ENCODE results near the gene HOXA11.

GRCh38 chr7:27185013-27185853 lies at the start of gene HOXA11:
- TF ChIP-seq, protein P1, sequence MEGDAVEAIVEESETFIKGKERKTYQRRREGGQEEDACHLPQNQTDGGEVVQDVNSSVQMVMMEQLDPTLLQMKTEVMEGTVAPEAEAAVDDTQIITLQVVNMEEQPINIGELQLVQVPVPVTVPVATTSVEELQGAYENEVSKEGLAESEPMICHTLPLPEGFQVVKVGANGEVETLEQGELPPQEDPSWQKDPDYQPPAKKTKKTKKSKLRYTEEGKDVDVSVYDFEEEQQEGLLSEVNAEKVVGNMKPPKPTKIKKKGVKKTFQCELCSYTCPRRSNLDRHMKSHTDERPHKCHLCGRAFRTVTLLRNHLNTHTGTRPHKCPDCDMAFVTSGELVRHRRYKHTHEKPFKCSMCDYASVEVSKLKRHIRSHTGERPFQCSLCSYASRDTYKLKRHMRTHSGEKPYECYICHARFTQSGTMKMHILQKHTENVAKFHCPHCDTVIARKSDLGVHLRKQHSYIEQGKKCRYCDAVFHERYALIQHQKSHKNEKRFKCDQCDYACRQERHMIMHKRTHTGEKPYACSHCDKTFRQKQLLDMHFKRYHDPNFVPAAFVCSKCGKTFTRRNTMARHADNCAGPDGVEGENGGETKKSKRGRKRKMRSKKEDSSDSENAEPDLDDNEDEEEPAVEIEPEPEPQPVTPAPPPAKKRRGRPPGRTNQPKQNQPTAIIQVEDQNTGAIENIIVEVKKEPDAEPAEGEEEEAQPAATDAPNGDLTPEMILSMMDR (IDR thresholded peaks at IDR 0.05; ENCODE audit: borderline replicate concordance, extremely low read depth, low read length, poor library complexity, severe bottlenecking) = no peak
- no peak for TF ChIP-seq EZH2 (IDR thresholded peaks at IDR 0.05; ENCODE audit: borderline replicate concordance, low read depth, low read length, severe bottlenecking)

All from DND-41 (cell line).